HepG2 (cell line): Measurements from ENCODE around the gene FRMD8. TPM values are rescaled to one million over a fixed set of nuclear protein-coding genes. Genes with fewer than 3 reads are reported as not detected.

Source experiments
- ETV6 ChIP-seq: sonication (generic); formaldehyde crosslinking; conservative IDR thresholded peaks from 2 replicates; pipeline ENCODE4 v1.4.0; 2020; ENCODE audit warnings: missing genetic modification reagents
- FIP1L1 ChIP-seq: fragments of 200-400 bp; formaldehyde crosslinking; IDR thresholded peaks from 2 replicates; pipeline ENCODE4 v1.6.1; 2018; ENCODE audit warnings: low read depth, mild to moderate bottlenecking, low read length, moderate library complexity, borderline replicate concordance; ENCODE audit not compliant: insufficient read depth
- POLR2G ChIP-seq: fragments of 200-400 bp; formaldehyde crosslinking; IDR thresholded peaks from 2 replicates; pipeline ENCODE4 v1.6.1; 2018; ENCODE audit warnings: mild to moderate bottlenecking, low read depth, low read length, moderate library complexity
- PRMT3 ChIP-seq: sonication (generic); formaldehyde crosslinking; IDR thresholded peaks from 2 replicates; pipeline ENCODE4 v1.8.1; 2022; ENCODE audit warnings: low read depth, mild to moderate bottlenecking, moderate library complexity, missing genetic modification reagents, borderline replicate concordance
- SCMH1 ChIP-seq: sonication (generic); formaldehyde crosslinking; IDR thresholded peaks from 2 replicates; pipeline ENCODE4 v1.9.0; 2021; ENCODE audit warnings: missing genetic modification reagents, mild to moderate bottlenecking, borderline replicate concordance
- TCF12 ChIP-seq, 2 experiments: fragments of 450-650 bp in 1 of 2; sonication (generic) in 1 of 2; formaldehyde crosslinking in 1 of 2; IDR thresholded peaks; 2 replicates each; pipeline versions ENCODE4 v1.6.1 to v1.8.0; 2017 to 2022; ENCODE audit warnings: antibody characterized with exemption in 1 of 2, mild to moderate bottlenecking in 1 of 2, missing genetic modification reagents in 1 of 2, moderate library complexity in 1 of 2
- ZFP36 ChIP-seq: fragments of 150-350 bp; IDR thresholded peaks from 2 replicates; pipeline ENCODE4 v1.6.1; 2018; ENCODE audit warnings: borderline replicate concordance, low read length, low read depth; ENCODE audit not compliant: partially characterized antibody
- ZNF232 ChIP-seq: sonication (generic); formaldehyde crosslinking; IDR thresholded peaks from 2 replicates; pipeline ENCODE4 v1.4.0; 2020; ENCODE audit warnings: missing genetic modification reagents, borderline replicate concordance
- ZNF34 ChIP-seq: sonication (generic); formaldehyde crosslinking; IDR thresholded peaks from 2 replicates; pipeline ENCODE4 v1.4.0; 2020; ENCODE audit warnings: mild to moderate bottlenecking, missing genetic modification reagents, borderline replicate concordance
- polyA plus RNA-seq, 8 experiments: library from polyadenylated mRNA; depleted of rRNA in 3 of 8; stranded (reverse) in 7 of 8; unstranded in 1 of 8; fragments of >200 nt; fragmentation: Illumina TruSeq in 4 of 8; extraction: Trizol in 4 of 8; gene quantifications; 2 replicates each; pipeline versions ENCODE4 v1.2.1 to v1.2.3, GENCODE V29; 2011 to 2016; ENCODE audit warnings: low read depth in 4 of 8, missing spikeins in 1 of 8, mixed read lengths in 1 of 8; ENCODE audit not compliant: insufficient read depth in 1 of 8
- total RNA-seq, 5 experiments: library from RNA; depleted of rRNA; stranded (reverse); fragments of >200 nt; fragmentation: Illumina TruSeq; extraction: Trizol; gene quantifications; 2 replicates each; pipeline ENCODE4 v1.2.3, GENCODE V29; 2016; ENCODE audit warnings: low read depth in 1 of 5
- TF ChIP-seq, protein P1 (sequence below): sonication (generic); formaldehyde crosslinking; IDR thresholded peaks from 2 replicates; pipeline ENCODE4 v1.5.0; 2020; ENCODE audit warnings: missing genetic modification reagents
- TF ChIP-seq, protein P2 (sequence below), 2 experiments: sonication (generic) in 1 of 2; formaldehyde crosslinking in 1 of 2; IDR thresholded peaks; 2 replicates each; pipeline versions ENCODE4 v1.4.0 to v1.6.1; 2016 to 2020; ENCODE audit warnings: borderline replicate concordance in 1 of 2, low read depth in 1 of 2, mild to moderate bottlenecking in 1 of 2, missing genetic modification reagents in 1 of 2
- TF ChIP-seq, protein P3 (sequence below): sonication (generic); formaldehyde crosslinking; IDR thresholded peaks from 2 replicates; pipeline ENCODE4 v1.5.0; 2020; ENCODE audit warnings: missing genetic modification reagents
- TF ChIP-seq, protein P4 (sequence below): sonication (generic); formaldehyde crosslinking; IDR thresholded peaks from 2 replicates; pipeline ENCODE4 v1.4.0; 2020; ENCODE audit warnings: mild to moderate bottlenecking, missing genetic modification reagents
- TF ChIP-seq, protein P5 (sequence below): IDR thresholded peaks from 2 replicates; pipeline ENCODE4 v1.6.1; 2012; ENCODE audit warnings: low read depth, low read length, improper control_type of control experiment

FRMD8 gene
- total and polyA plus RNA-seq, 2 of the 13 experiments (the other 11 are each of a cell fraction or from before 2014, with no cell fraction given), result 5.8 to 20.6 TPM

DNA sequence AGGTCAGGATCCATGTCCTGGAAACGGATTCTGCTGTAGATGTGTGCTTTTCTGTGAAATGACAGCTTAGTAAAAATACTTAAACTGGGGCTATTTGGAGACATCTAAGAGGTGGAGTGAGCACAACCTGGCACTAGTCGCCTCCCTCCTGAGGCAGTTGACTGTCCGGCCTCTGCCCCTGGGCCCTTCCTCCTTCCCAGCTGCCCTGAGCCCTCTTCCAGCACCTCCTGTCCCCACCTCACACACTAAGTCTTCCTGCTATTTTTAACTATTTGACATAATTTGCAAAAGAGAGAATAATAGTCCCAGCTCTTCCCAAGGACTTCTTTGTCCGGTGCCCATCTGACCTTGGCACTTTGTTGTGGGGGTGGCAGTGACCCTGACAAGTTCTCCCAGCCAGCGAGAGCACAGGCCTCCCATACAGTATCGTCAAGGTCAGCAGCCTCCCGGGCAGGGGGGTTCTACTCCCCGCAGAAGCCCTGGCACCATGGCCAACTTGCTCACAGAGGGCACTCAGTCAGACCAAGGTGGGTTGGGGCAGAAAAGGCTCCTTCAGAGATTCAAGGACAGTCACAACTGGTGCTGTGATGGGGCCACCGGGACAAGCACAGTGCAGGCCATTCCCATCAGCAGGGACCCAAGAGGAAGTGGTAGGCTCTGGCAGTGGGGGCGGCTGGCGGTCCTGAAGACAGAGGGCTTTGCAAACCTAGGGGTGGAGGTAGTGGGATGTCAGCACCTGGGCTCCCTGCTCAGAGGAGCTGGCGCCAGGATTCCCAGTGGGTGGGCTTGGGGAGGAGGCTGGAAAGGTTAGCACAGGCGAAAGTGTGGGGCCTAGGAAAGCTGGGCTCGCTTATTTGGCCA, 30.6 kb downstream of the FRMD8 start (continued):
- TF ChIP-seq, protein P1, sequence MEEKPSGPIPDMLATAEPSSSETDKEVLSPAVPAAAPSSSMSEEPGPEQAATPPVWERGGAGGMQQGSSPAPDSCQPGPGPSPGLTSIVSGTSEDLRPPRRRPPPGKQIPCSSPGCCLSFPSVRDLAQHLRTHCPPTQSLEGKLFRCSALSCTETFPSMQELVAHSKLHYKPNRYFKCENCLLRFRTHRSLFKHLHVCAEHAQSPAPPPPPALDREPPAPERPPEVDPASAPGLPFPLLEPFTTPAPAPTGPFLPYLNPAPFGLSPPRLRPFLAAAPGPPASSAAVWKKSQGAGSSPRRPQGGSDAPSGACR (CRISPR knock-in tag), result 0 out of 2 replicates have a peak, but pooled peaks have one; percentile 13
- TF ChIP-seq, protein P2, sequence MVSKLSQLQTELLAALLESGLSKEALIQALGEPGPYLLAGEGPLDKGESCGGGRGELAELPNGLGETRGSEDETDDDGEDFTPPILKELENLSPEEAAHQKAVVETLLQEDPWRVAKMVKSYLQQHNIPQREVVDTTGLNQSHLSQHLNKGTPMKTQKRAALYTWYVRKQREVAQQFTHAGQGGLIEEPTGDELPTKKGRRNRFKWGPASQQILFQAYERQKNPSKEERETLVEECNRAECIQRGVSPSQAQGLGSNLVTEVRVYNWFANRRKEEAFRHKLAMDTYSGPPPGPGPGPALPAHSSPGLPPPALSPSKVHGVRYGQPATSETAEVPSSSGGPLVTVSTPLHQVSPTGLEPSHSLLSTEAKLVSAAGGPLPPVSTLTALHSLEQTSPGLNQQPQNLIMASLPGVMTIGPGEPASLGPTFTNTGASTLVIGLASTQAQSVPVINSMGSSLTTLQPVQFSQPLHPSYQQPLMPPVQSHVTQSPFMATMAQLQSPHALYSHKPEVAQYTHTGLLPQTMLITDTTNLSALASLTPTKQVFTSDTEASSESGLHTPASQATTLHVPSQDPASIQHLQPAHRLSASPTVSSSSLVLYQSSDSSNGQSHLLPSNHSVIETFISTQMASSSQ (IDR thresholded peaks at IDR 0.05; ENCODE audit: low read depth), result no peak
- TF ChIP-seq, protein P2 (CRISPR knock-in tag; IDR thresholded peaks at IDR 0.05; ENCODE audit: borderline replicate concordance), result peak; percentile 41; the same call in 1 of the 2 replicates
- TF ChIP-seq PRMT3 (CRISPR knock-in tag), result no peak
- TF ChIP-seq SCMH1 (CRISPR knock-in tag), result no peak
- TF ChIP-seq FIP1L1, result no peak
- TF ChIP-seq, protein P3, sequence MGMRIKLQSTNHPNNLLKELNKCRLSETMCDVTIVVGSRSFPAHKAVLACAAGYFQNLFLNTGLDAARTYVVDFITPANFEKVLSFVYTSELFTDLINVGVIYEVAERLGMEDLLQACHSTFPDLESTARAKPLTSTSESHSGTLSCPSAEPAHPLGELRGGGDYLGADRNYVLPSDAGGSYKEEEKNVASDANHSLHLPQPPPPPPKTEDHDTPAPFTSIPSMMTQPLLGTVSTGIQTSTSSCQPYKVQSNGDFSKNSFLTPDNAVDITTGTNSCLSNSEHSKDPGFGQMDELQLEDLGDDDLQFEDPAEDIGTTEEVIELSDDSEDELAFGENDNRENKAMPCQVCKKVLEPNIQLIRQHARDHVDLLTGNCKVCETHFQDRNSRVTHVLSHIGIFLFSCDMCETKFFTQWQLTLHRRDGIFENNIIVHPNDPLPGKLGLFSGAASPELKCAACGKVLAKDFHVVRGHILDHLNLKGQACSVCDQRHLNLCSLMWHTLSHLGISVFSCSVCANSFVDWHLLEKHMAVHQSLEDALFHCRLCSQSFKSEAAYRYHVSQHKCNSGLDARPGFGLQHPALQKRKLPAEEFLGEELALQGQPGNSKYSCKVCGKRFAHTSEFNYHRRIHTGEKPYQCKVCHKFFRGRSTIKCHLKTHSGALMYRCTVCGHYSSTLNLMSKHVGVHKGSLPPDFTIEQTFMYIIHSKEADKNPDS (CRISPR knock-in tag), result no peak
- no peak for TF ChIP-seq ZNF232 (CRISPR knock-in tag)
- TF ChIP-seq TCF12 (IDR thresholded peaks at IDR 0.05), result no peak
- no peak for TF ChIP-seq TCF12 (CRISPR knock-in tag; IDR thresholded peaks at IDR 0.05)
- TF ChIP-seq ZFP36, result no peak
- 0 out of 2 replicates have a peak, but pooled peaks have one; percentile 30 for TF ChIP-seq ZNF34 (CRISPR knock-in tag)
- TF ChIP-seq, protein P4, sequence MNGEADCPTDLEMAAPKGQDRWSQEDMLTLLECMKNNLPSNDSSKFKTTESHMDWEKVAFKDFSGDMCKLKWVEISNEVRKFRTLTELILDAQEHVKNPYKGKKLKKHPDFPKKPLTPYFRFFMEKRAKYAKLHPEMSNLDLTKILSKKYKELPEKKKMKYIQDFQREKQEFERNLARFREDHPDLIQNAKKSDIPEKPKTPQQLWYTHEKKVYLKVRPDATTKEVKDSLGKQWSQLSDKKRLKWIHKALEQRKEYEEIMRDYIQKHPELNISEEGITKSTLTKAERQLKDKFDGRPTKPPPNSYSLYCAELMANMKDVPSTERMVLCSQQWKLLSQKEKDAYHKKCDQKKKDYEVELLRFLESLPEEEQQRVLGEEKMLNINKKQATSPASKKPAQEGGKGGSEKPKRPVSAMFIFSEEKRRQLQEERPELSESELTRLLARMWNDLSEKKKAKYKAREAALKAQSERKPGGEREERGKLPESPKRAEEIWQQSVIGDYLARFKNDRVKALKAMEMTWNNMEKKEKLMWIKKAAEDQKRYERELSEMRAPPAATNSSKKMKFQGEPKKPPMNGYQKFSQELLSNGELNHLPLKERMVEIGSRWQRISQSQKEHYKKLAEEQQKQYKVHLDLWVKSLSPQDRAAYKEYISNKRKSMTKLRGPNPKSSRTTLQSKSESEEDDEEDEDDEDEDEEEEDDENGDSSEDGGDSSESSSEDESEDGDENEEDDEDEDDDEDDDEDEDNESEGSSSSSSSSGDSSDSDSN (CRISPR knock-in tag), result no peak
- TF ChIP-seq ETV6, result 0 out of 2 replicates have a peak, but pooled peaks have one; percentile 46
- TF ChIP-seq POLR2G, result no peak; the same call in 1 of the 2 replicates
- TF ChIP-seq, protein P5, sequence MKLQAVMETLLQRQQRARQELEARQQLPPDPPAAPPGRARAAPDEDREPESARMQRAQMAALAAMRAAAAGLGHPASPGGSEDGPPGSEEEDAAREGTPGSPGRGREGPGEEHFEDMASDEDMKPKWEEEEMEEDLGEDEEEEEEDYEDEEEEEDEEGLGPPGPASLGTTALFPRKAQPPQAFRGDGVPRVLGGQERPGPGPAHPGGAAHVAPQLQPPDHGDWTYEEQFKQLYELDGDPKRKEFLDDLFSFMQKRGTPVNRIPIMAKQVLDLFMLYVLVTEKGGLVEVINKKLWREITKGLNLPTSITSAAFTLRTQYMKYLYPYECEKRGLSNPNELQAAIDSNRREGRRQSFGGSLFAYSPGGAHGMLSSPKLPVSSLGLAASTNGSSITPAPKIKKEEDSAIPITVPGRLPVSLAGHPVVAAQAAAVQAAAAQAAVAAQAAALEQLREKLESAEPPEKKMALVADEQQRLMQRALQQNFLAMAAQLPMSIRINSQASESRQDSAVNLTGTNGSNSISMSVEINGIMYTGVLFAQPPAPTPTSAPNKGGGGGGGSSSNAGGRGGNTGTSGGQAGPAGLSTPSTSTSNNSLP, result no peak
